Astrocyte of the cerebellum (primary cell): ENCODE data around the gene FILIP1L.

Experiments
- DNase-seq: peaks from one replicate; pipeline ENCODE4 v3.0.0-alpha.2; 2011; ENCODE audit warnings: low read depth
- H3K4me3 ChIP-seq: 2 replicates; pipeline ENCODE4 v1.5.1; 2011; ENCODE audit warnings: mild to moderate bottlenecking, low read depth, low read length, moderate library complexity
- in situ Hi-C: cut with HindIII; loops from 2 replicates; pipeline ENCODE4 v1.10.0; 2017; ENCODE audit warnings: low sequenced_read_pairs
- TF ChIP-seq, protein P1 (sequence below): IDR thresholded peaks from 2 replicates; pipeline ENCODE4 v1.5.1; 2012; ENCODE audit warnings: low read length, low read depth, moderate library complexity, mild to moderate bottlenecking; ENCODE audit errors: missing control alignments

The FILIP1L gene

DNA sequence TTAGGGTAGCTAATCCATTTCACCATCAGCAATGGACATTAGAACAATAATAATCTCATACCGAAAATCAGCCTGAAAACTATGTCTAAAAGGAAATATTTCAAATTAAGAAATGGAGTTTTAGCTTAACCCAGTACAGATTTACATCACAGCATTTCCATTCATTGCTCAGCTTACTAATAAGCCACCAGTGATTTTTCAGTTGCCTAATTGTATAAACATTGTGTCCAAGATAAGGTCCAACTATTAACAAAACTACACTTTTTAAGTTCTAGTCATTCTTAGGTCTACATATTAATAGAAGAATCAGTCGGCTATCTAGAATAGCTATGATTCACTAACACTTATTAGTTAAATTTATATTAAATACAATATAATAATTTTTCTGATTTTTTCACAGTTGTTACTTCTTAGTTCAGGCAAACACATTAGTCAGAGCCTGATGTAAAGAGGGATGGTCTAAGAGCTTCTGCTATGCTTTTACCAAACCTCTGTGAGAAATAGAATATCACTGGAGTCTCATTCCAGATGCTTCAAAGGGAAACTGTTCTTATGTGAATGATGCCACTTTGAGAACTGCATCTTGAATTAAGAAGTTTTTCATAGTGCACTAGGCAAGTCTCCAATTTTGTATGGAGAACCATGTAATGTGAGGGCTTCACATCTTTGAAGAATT lies 222.6 kb downstream of the FILIP1L start:
- TF ChIP-seq, protein P1, sequence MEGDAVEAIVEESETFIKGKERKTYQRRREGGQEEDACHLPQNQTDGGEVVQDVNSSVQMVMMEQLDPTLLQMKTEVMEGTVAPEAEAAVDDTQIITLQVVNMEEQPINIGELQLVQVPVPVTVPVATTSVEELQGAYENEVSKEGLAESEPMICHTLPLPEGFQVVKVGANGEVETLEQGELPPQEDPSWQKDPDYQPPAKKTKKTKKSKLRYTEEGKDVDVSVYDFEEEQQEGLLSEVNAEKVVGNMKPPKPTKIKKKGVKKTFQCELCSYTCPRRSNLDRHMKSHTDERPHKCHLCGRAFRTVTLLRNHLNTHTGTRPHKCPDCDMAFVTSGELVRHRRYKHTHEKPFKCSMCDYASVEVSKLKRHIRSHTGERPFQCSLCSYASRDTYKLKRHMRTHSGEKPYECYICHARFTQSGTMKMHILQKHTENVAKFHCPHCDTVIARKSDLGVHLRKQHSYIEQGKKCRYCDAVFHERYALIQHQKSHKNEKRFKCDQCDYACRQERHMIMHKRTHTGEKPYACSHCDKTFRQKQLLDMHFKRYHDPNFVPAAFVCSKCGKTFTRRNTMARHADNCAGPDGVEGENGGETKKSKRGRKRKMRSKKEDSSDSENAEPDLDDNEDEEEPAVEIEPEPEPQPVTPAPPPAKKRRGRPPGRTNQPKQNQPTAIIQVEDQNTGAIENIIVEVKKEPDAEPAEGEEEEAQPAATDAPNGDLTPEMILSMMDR, result no peak
- in situ Hi-C loops, result no loop called here
- DNase-seq, result no peak
- no peak overlapping the region for H3K4me3 ChIP-seq

DNA sequence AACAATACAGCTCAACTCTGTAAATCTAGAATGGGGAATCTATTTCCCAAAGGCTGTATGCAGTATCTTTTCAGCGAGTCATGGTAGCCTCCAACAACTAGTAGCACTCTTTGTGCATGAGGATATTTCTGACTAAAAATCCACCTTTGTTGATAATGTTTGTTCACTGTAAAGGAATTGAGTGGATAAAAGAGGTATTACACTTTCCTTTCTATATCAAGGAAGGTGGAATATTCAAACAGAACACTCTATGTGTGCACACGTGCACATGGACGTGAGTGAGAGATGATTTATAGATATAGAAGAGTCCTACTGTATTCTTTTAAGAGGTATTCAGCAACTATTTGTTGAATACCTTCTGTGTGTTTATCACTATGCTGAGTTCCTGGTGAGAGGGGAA lies 228.4 kb downstream of the FILIP1L start:
- in situ Hi-C loops, result no loop called here

DNA sequence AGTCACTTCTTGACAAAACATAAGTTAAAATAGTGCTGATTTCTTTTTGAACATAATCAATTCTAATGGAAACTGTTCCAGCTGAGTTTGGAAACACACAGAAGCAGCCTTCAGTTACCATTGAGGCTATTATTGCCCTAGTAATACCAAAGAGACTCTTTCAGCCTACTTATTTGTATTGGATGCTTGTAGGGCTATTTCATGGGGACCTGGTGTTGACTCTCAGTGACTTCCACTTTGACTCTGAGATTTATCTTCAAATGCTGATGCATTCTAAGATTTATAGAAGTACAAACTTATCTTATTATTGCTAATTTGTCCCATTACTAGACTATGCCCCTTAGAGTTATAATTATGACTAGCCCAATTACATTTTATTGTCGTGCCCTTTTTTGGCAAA lies 229.2 kb downstream of the FILIP1L start:
- in situ Hi-C loops, result no loop called here
- no peak for DNase-seq
- H3K4me3 ChIP-seq, result no peak overlapping the region
- TF ChIP-seq, protein P1, result no peak

More for the DNA sequence above, 228.4 kb downstream of the FILIP1L start:
- DNase-seq, result no peak
- no peak overlapping the region for H3K4me3 ChIP-seq
- TF ChIP-seq, protein P1, result no peak

DNA sequence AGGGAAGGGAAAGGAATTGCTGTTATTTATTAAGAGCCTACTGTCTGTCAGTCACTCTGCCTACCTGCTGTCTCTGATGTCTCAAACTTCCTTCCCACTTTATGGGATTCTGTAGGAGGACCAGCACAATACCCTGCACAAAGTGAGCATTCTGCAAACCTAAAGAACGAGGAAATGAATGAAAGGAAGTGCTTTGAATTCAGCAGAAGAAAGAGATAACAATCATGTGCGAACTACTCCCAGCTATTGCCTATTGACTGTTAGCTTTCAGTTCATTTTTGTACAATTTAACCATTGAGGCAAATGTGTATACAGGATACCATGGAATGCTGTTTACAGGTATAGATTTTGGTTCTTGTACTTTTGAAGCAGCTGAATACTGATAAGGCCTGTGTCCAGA lies 229.8 kb downstream of the FILIP1L start:
- H3K4me3 ChIP-seq, result no peak overlapping the region
- DNase-seq, result no peak
- TF ChIP-seq, protein P1, result no peak
- in situ Hi-C loops, result no loop called here

DNA sequence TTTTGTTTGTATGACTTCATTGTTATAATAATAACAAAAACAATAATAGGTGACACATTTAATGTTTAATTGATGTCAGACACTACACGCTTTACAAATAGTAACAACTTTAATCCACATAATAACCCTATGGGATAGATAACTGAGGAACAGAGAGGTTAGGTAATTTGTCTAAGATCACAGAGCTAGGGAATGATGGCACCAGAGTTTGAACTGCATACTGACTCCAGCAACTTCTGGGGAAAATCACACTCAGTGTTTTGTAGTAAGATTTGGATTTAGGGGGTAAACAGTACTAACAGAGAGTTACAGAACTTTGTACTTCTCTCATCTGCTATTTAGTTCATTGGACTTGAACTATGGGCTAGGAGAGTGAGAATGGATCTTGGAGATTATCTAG lies 230.6 kb downstream of the FILIP1L start:
- no peak for DNase-seq
- TF ChIP-seq, protein P1, result no peak
- in situ Hi-C loops, result no loop called here
- no peak overlapping the region for H3K4me3 ChIP-seq

DNA sequence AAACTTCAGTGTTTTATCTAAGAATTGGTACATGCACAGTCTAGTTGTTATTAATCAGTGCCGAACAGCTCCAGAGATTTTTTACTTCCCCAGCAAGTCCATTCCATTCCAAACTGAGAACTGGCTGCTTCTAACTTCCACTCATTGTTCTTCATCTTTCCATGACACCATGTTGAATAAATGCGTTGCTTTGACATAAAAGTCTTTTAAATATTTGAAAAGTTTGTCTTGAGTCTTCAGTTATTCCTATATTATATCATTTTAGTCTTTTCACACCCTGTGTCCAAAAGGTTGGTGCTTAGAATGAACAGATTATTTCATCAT lies 231.2 kb downstream of the FILIP1L start:
- no peak overlapping the region for H3K4me3 ChIP-seq
- TF ChIP-seq, protein P1, result no peak
- in situ Hi-C loops, result no loop called here
- DNase-seq, result no peak
